Kidney (tissue), 14 donors: ENCODE results near the gene KCNA10. TPM values are rescaled to one million over a fixed set of nuclear protein-coding genes. Genes with fewer than 3 reads are reported as not detected.
A peak's percentile ranks its signal among the peaks of the same experiment; 100 is the strongest.

ENCODE experiments used
- DNase-seq, 5 donors: peaks; one replicate each; pipeline ENCODE4 v3.0.0-alpha.2; 2013 to 2020
- FAIRE-seq: peaks from 2 replicates; lab custom pipeline; 2012; peaks lifted over from hg19 to GRCh38; lab: Jason Lieb, UNC
- H3K27ac ChIP-seq, 2 donors: one replicate each; pipeline ENCODE4 v1.7.0; 2013; ENCODE audit warnings: low read depth in 2 of 2, low read length in 2 of 2, inconsistent platforms in 1 of 2
- H3K27me3 ChIP-seq: one replicate; pipeline ENCODE4 v1.7.1; 2013; ENCODE audit warnings: low read length, inconsistent platforms; ENCODE audit not compliant: control insufficient read depth, insufficient read depth
- H3K36me3 ChIP-seq, 3 donors: one replicate each; pipeline versions ENCODE4 v1.7.0 to v1.7.1; 2013; ENCODE audit warnings: low read length in 3 of 3, control low read depth in 1 of 3, inconsistent platforms in 1 of 3; ENCODE audit not compliant: insufficient read depth in 3 of 3, control insufficient read depth in 2 of 3
- H3K4me1 ChIP-seq, 3 donors: one replicate each; pipeline versions ENCODE4 v1.7.0 to v1.7.1; 2013; ENCODE audit warnings: low read length in 3 of 3, inconsistent platforms in 1 of 3, low read depth in 1 of 3; ENCODE audit not compliant: control insufficient read depth in 2 of 3, insufficient read depth in 2 of 3
- H3K4me3 ChIP-seq, 3 donors: one replicate each; pipeline versions ENCODE4 v1.7.0 to v1.8.1; 2013; ENCODE audit warnings: low read length in 3 of 3, control low read depth in 1 of 3, inconsistent platforms in 1 of 3
- H3K9ac ChIP-seq, 3 donors: one replicate each; pipeline versions ENCODE4 v1.7.0 to v1.7.1; 2013; ENCODE audit warnings: low read length in 3 of 3, control low read depth in 1 of 3, inconsistent platforms in 1 of 3
- H3K9me3 ChIP-seq, 3 donors: one replicate each; pipeline versions ENCODE4 v1.7.0 to v1.7.1; 2013; ENCODE audit warnings: low read length in 3 of 3, control low read depth in 1 of 3, inconsistent platforms in 1 of 3; ENCODE audit not compliant: control insufficient read depth in 2 of 3, insufficient read depth in 1 of 3
- CTCF ChIP-seq: IDR thresholded peaks from 3 replicates; pipeline ENCODE4 v1.5.1; 2012; ENCODE audit warnings: mild to moderate bottlenecking, moderate library complexity, borderline replicate concordance; ENCODE audit not compliant: insufficient read depth; ENCODE audit errors: extremely low read depth
- intact Hi-C: fragments of 100-400 bp; cut with DNase I; formaldehyde crosslinking; loops from one replicate; pipeline ENCODE4 v1.11.1; 2022
- polyA plus RNA-seq: library from polyadenylated mRNA; stranded (reverse); fragments of 350-450 nt; fragmentation: Illumina TruSeq; extraction: RNeasy Lipid Tissue Mini Kit (QIAGEN cat#74804); gene quantifications from one replicate; pipeline ENCODE4 v1.2.3, GENCODE V29; 2014; ENCODE audit warnings: low read depth, low replicate concordance; ENCODE audit not compliant: insufficient read depth
- total RNA-seq: library from RNA; stranded (reverse); fragmentation: NEBNext Ultra II Directional; extraction: Animal tissue kit (Norgen Biotek cat#: 25700); gene quantifications from one replicate; pipeline ENCODE4 v1.2.1, GENCODE V29; 2021
- donor health status: control.
- donor health status: control.
- donor health status: control.
- donor health status: control.
- donor health status: control.
- donor health status: DM: yes; HTN: yes; CAD: no.
- donor health status: Normal renal cell carcinoma (clear cell type).

The KCNA10 gene
- total and polyA plus RNA-seq, 2 donors from 2014 or later = not detected

DNA sequence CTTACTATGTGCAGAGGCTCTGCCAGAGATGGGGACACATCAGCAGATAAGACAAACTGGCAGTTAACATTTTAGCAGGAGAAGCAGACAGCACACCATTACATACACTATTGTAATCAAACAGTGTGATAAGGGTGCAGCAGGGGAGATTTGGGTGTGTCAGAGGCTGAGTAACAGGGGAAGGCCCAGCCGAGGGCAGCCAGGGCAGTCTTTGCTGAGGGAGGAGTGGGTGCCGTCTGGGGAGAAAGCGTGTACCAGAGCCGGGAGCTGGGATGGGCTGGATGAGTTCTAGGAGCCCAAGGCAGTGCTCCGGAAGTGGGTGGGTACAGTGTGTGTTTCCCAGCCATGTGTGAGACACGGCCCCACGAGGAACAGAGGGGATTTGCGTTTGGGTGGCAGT, 31.2 kb downstream of the KCNA10 start:
- H3K9me3 ChIP-seq = no peaks in the 10 kb centered on the region
- no peaks in the 10 kb centered on the region for H3K4me1 ChIP-seq
- H3K36me3 ChIP-seq = no peaks in the 10 kb centered on the region
- H3K27ac ChIP-seq = no peak overlapping the region
- peak in 1 of 5 donors; percentile 44 for DNase-seq
- no peak for TF ChIP-seq CTCF
- H3K4me3 ChIP-seq = no peak overlapping the region
- H3K27me3 ChIP-seq = no peaks in the 10 kb centered on the region
- FAIRE-seq = no peak
- no peak overlapping the region for H3K9ac ChIP-seq
- intact Hi-C loops = no loop called here

- Histone ChIP-seq H3K27me3 (no peaks in the 10 kb centered on the region), H3K4me3 (no peak overlapping the region), H3K9me3 (no peaks in the 10 kb centered on the region), H3K9ac (no peak overlapping the region), H3K27ac (no peak overlapping the region), H3K4me1 (no peaks in the 10 kb centered on the region), H3K36me3 (no peaks in the 10 kb centered on the region)
- peak in 1 of 5 donors; percentile 26 for DNase-seq
- no peak for TF ChIP-seq CTCF
- FAIRE-seq = no peak
- intact Hi-C loops = no loop called here
These were observed 33.2 kb downstream of the KCNA10 start for GRCh38 chr1:110485725-110486124.

DNA sequence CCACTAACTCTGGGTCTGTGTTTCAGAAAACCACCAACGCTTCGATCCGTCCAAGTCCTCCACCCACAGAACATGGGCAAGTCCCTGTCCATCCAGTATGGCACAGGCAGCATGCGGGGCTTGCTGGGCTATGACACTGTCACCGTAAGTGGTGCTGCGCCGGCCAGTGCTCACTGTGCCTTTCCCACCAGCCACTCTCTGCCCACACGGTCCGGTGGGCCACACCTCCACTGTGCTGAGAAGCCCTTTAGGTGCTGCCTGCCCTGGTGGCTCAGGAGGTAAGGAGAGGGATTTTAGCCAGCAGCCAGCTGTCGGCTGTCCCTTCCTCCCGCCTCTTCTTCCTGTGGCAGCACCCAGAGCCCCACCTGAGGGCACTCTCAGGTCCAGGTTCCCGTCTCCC, 34.2 kb downstream of the KCNA10 start:
- Histone ChIP-seq H3K4me1 (no peaks in the 10 kb centered on the region), H3K4me3 (no peak overlapping the region), H3K9me3 (no peaks in the 10 kb centered on the region), H3K9ac (no peak overlapping the region), H3K27me3 (no peaks in the 10 kb centered on the region), H3K36me3 (no peaks in the 10 kb centered on the region), H3K27ac (no peak overlapping the region)
- intact Hi-C loops = no loop called here
- TF ChIP-seq CTCF = no peak
- DNase-seq = peak in 1 of 5 donors; percentile 51
- no peak for FAIRE-seq

DNA sequence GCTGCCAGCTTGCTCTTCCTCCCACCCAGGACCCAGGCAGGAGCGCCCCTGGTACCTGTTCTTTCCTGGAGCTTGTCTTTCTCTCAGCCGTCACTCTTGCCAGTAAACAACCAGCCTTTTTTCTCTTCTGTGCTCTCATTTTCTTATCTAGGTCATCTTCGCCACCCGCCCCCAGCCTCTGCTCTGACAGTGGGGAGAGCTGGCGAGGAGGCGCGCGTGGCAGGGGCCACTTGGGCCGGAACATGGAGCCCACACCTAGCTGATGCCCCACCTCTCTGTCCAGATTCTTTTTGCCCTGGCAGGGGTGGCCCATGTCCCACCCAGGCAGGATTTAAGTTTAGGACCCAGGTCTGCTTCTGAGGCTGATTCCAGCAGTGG, 35.7 kb downstream of the KCNA10 start:
- Histone ChIP-seq H3K9me3 (no peaks in the 10 kb centered on the region), H3K36me3 (no peaks in the 10 kb centered on the region), H3K27ac (no peak overlapping the region), H3K4me3 (no peak overlapping the region), H3K4me1 (peaks cover 0 to 4% (median 0%) of the 10 kb centered on the region in 3 donors), H3K27me3 (no peaks in the 10 kb centered on the region), H3K9ac (no peak overlapping the region)
- no peak for TF ChIP-seq CTCF
- no peak for FAIRE-seq
- intact Hi-C loops = no loop called here
- DNase-seq = peak in 1 of 5 donors; percentile 57
